ENCODE measurements around the gene USP17L5.

GRCh38 chr4:9384126-9384525 lies 44.9 kb downstream of the USP17L5 start:
- no peak for TF ChIP-seq POLR2A (IDR thresholded peaks at IDR 0.05)
- TF ChIP-seq, protein P1, sequence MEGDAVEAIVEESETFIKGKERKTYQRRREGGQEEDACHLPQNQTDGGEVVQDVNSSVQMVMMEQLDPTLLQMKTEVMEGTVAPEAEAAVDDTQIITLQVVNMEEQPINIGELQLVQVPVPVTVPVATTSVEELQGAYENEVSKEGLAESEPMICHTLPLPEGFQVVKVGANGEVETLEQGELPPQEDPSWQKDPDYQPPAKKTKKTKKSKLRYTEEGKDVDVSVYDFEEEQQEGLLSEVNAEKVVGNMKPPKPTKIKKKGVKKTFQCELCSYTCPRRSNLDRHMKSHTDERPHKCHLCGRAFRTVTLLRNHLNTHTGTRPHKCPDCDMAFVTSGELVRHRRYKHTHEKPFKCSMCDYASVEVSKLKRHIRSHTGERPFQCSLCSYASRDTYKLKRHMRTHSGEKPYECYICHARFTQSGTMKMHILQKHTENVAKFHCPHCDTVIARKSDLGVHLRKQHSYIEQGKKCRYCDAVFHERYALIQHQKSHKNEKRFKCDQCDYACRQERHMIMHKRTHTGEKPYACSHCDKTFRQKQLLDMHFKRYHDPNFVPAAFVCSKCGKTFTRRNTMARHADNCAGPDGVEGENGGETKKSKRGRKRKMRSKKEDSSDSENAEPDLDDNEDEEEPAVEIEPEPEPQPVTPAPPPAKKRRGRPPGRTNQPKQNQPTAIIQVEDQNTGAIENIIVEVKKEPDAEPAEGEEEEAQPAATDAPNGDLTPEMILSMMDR (IDR thresholded peaks at IDR 0.05): no peak

Measured in adrenal gland (tissue), 5 donors.